ENCODE data around the gene COL3A1.

- no peak for TF ChIP-seq CTCF (IDR thresholded peaks at IDR 0.05)
- TF ChIP-seq POLR2AphosphoS5 (IDR thresholded peaks at IDR 0.05): no peak
These were observed 86.0 kb downstream of the COL3A1 start for GRCh38 chr2:189060096-189060642.

Data from breast epithelium (tissue), 3 donors.